ENCODE results near the gene SAMMSON.

DNA sequence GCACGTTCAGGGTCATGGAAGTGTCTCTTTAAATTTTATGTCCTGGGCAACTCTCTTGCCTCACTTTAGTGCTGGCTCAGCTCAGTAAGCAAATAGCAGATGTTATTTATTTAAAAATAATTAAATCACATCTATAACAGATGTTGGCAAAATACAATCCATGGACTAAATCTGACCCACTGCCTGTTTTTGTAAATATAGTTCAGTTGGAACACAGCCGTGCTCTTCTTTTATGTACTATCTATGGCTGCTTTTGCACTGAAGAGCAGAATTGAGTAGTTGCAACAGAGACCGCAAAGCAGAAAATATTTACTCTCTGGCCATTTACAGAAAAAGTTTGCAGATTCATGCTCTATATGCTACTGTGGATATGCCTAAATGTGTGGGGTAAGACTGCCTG, 79.2 kb downstream of the SAMMSON start:
- TF ChIP-seq SUZ12 (IDR thresholded peaks at IDR 0.05; ENCODE audit: extremely low read depth, insufficient read depth, insufficient read length) (no peak), YY1 (IDR thresholded peaks at IDR 0.05; ENCODE audit: insufficient read depth, insufficient read length) (no peak), ZNF274 (IDR thresholded peaks at IDR 0.05; ENCODE audit: low read depth, low read length) (no peak)
